Skeletal muscle satellite cell (primary cell): ENCODE results near the gene IMPA2.

Experiments used
- H3K27me3 ChIP-seq: 2 replicates; pipeline ENCODE4 v1.7.0; 2013; ENCODE audit warnings: low read length; ENCODE audit not compliant: control insufficient read depth, insufficient read depth
- H3K36me3 ChIP-seq: 2 replicates; pipeline ENCODE4 v1.7.0; 2013; ENCODE audit warnings: mild to moderate bottlenecking, control low read depth, low read length; ENCODE audit not compliant: insufficient read depth
- H3K4me1 ChIP-seq: 2 replicates; pipeline ENCODE4 v1.7.0; 2013; ENCODE audit warnings: low read length; ENCODE audit not compliant: control insufficient read depth, insufficient read depth
- H3K4me2 ChIP-seq: 2 replicates; pipeline ENCODE4 v1.7.0; 2013; ENCODE audit warnings: mild to moderate bottlenecking, low read length
- H3K4me3 ChIP-seq: 2 replicates; pipeline ENCODE4 v1.7.0; 2013; ENCODE audit warnings: low read length
- H3K9ac ChIP-seq: 2 replicates; pipeline ENCODE4 v1.7.0; 2013; ENCODE audit warnings: mild to moderate bottlenecking, low read depth, low read length, moderate library complexity
- H3K9me3 ChIP-seq: replicated peaks from 2 replicates; pipeline ENCODE4 v1.7.0; 2013; ENCODE audit warnings: mild to moderate bottlenecking, control low read depth, low read length

Gene IMPA2

GRCh38 chr18:11992096-11992790 lies 10.9 kb downstream of the IMPA2 start:
- no peak overlapping the region for H3K9ac ChIP-seq
- no peaks in the 10 kb centered on the region for H3K9me3 ChIP-seq
- no peak overlapping the region for H3K4me2 ChIP-seq
- peaks cover 52% of the 10 kb centered on the region for H3K4me1 ChIP-seq
- H3K36me3 ChIP-seq, result no peaks in the 10 kb centered on the region
- H3K4me3 ChIP-seq, result no peak overlapping the region
- no peaks in the 10 kb centered on the region for H3K27me3 ChIP-seq

- Histone ChIP-seq H3K4me3 (no peak overlapping the region), H3K4me2 (no peak overlapping the region), H3K27me3 (no peaks in the 10 kb centered on the region), H3K9me3 (no peaks in the 10 kb centered on the region), H3K36me3 (no peaks in the 10 kb centered on the region), H3K9ac (no peak overlapping the region), H3K4me1 (peaks cover 46% of the 10 kb centered on the region)
Measured at GRCh38 chr18:11993264-11993916, 12.1 kb downstream of the IMPA2 start.

- peak overlapping the region; percentile 13 for H3K9ac ChIP-seq
- H3K4me1 ChIP-seq, result peaks cover 46% of the 10 kb centered on the region
- H3K4me3 ChIP-seq, result peak overlapping the region; percentile 25
- H3K4me2 ChIP-seq, result no peak overlapping the region
- no peaks in the 10 kb centered on the region for H3K9me3 ChIP-seq
- no peaks in the 10 kb centered on the region for H3K36me3 ChIP-seq
- H3K27me3 ChIP-seq, result no peaks in the 10 kb centered on the region
Measured at GRCh38 chr18:11994336-11994702, 13.0 kb downstream of the IMPA2 start.

- H3K4me1 ChIP-seq, result peaks cover 46% of the 10 kb centered on the region
Measured at GRCh38 chr18:11994703-11995444, 13.6 kb downstream of the IMPA2 start.

GRCh38 chr18:11995445-11996189 lies 14.3 kb downstream of the IMPA2 start:
- peaks cover 42% of the 10 kb centered on the region for H3K4me1 ChIP-seq
- H3K4me2 ChIP-seq, result peak overlapping the region; percentile 51
- H3K27me3 ChIP-seq, result no peaks in the 10 kb centered on the region
- H3K36me3 ChIP-seq, result no peaks in the 10 kb centered on the region
- peak overlapping the region; percentile 37 for H3K9ac ChIP-seq
- no peaks in the 10 kb centered on the region for H3K9me3 ChIP-seq
- H3K4me3 ChIP-seq, result no peak overlapping the region

More at GRCh38 chr18:11994703-11995444, 13.6 kb downstream of the IMPA2 start:
- peak overlapping the region; percentile 13 for H3K9ac ChIP-seq
- H3K4me2 ChIP-seq, result no peak overlapping the region
- H3K36me3 ChIP-seq, result no peaks in the 10 kb centered on the region
- H3K4me3 ChIP-seq, result peak overlapping the region; percentile 25
- no peaks in the 10 kb centered on the region for H3K27me3 ChIP-seq
- no peaks in the 10 kb centered on the region for H3K9me3 ChIP-seq

GRCh38 chr18:11996190-11996754 lies 15.0 kb downstream of the IMPA2 start:
- H3K9ac ChIP-seq, result peak overlapping the region; percentile 37
- H3K4me3 ChIP-seq, result no peak overlapping the region
- H3K4me2 ChIP-seq, result no peak overlapping the region
- no peaks in the 10 kb centered on the region for H3K9me3 ChIP-seq
- H3K36me3 ChIP-seq, result no peaks in the 10 kb centered on the region
- H3K4me1 ChIP-seq, result peaks cover 36% of the 10 kb centered on the region
- H3K27me3 ChIP-seq, result no peaks in the 10 kb centered on the region

GRCh38 chr18:11996907-11997306 lies 15.6 kb downstream of the IMPA2 start:
- peaks cover 32% of the 10 kb centered on the region for H3K4me1 ChIP-seq
- H3K27me3 ChIP-seq, result no peaks in the 10 kb centered on the region
- H3K9ac ChIP-seq, result no peak overlapping the region
- H3K9me3 ChIP-seq, result no peaks in the 10 kb centered on the region
- H3K36me3 ChIP-seq, result no peaks in the 10 kb centered on the region
- no peak overlapping the region for H3K4me3 ChIP-seq
- H3K4me2 ChIP-seq, result no peak overlapping the region

GRCh38 chr18:11997466-11997865 lies 16.2 kb downstream of the IMPA2 start:
- no peaks in the 10 kb centered on the region for H3K9me3 ChIP-seq
- H3K4me2 ChIP-seq, result no peak overlapping the region
- no peaks in the 10 kb centered on the region for H3K27me3 ChIP-seq
- no peaks in the 10 kb centered on the region for H3K36me3 ChIP-seq
- H3K4me1 ChIP-seq, result peaks cover 32% of the 10 kb centered on the region
- no peak overlapping the region for H3K9ac ChIP-seq
- H3K4me3 ChIP-seq, result no peak overlapping the region

GRCh38 chr18:11998193-11998592 lies 16.9 kb downstream of the IMPA2 start:
- H3K36me3 ChIP-seq, result no peaks in the 10 kb centered on the region

GRCh38 chr18:11999429-11999828 lies 18.1 kb downstream of the IMPA2 start:
- H3K27me3 ChIP-seq, result no peaks in the 10 kb centered on the region
- no peak overlapping the region for H3K4me3 ChIP-seq
- no peak overlapping the region for H3K4me2 ChIP-seq
- H3K9ac ChIP-seq, result no peak overlapping the region
- H3K4me1 ChIP-seq, result peaks cover 17% of the 10 kb centered on the region
- no peaks in the 10 kb centered on the region for H3K9me3 ChIP-seq
- no peaks in the 10 kb centered on the region for H3K36me3 ChIP-seq

More at GRCh38 chr18:11998193-11998592, 16.9 kb downstream of the IMPA2 start:
- Histone ChIP-seq H3K4me3 (no peak overlapping the region), H3K9ac (no peak overlapping the region), H3K4me2 (no peak overlapping the region), H3K9me3 (no peaks in the 10 kb centered on the region), H3K4me1 (peaks cover 30% of the 10 kb centered on the region), H3K27me3 (no peaks in the 10 kb centered on the region)
